ENCODE data around the gene FDX1.

Gene FDX1

GRCh38 chr11:110481523-110481922 is 51.8 kb downstream of the FDX1 start:
- FAIRE-seq (no peak), DNase-seq (ENCODE audit: insufficient read length, low spot score) (no peak)
- no peak for TF ChIP-seq CTCF (IDR thresholded peaks at IDR 0.05; ENCODE audit: insufficient read depth, missing control alignments)

GRCh38 chr11:110486156-110486555 is 56.4 kb downstream of the FDX1 start:
- DNase-seq (ENCODE audit: insufficient read length, low spot score) (no peak), FAIRE-seq (no peak)
- no peak for TF ChIP-seq CTCF (IDR thresholded peaks at IDR 0.05; ENCODE audit: insufficient read depth, missing control alignments)

GRCh38 chr11:110488446-110488845 is 58.7 kb downstream of the FDX1 start:
- FAIRE-seq, result no peak
- no peak for DNase-seq (ENCODE audit: insufficient read length, low spot score)
- no peak for TF ChIP-seq CTCF (IDR thresholded peaks at IDR 0.05; ENCODE audit: insufficient read depth, missing control alignments)

GRCh38 chr11:110490886-110491285 is 61.1 kb downstream of the FDX1 start:
- TF ChIP-seq CTCF (IDR thresholded peaks at IDR 0.05; ENCODE audit: insufficient read depth, missing control alignments), result no peak
- DNase-seq (ENCODE audit: insufficient read length, low spot score), result no peak

GRCh38 chr11:110491577-110492320 is 62.0 kb downstream of the FDX1 start:
- DNase-seq (ENCODE audit: insufficient read length, low spot score) (no peak), FAIRE-seq (no peak)
- TF ChIP-seq CTCF (IDR thresholded peaks at IDR 0.05; ENCODE audit: insufficient read depth, missing control alignments), result no peak

More at GRCh38 chr11:110490886-110491285, 61.1 kb downstream of the FDX1 start:
- no peak for FAIRE-seq

- no peak for DNase-seq (ENCODE audit: insufficient read length, low spot score)
- TF ChIP-seq CTCF (IDR thresholded peaks at IDR 0.05; ENCODE audit: insufficient read depth, missing control alignments), result no peak
- FAIRE-seq, result no peak
These were observed 62.6 kb downstream of the FDX1 start for GRCh38 chr11:110492321-110492685.

GRCh38 chr11:110493346-110493745 is 63.6 kb downstream of the FDX1 start:
- DNase-seq (ENCODE audit: insufficient read length, low spot score) (no peak), FAIRE-seq (no peak)
- no peak for TF ChIP-seq CTCF (IDR thresholded peaks at IDR 0.05; ENCODE audit: insufficient read depth, missing control alignments)

Measured in D721Med (cell line).